ENCODE measurements around the gene NOL9. TPM values are rescaled to one million over a fixed set of nuclear protein-coding genes. Genes with fewer than 3 reads are reported as not detected.
A peak's percentile ranks its signal among the peaks of the same experiment; 100 is the strongest.

Gene NOL9
- total and polyA plus RNA-seq, 9 of the 15 experiments (the other 6 are each of a cell fraction or from before 2014, with no cell fraction given), result 5.6 to 76.5 (median 47.3) TPM

DNA sequence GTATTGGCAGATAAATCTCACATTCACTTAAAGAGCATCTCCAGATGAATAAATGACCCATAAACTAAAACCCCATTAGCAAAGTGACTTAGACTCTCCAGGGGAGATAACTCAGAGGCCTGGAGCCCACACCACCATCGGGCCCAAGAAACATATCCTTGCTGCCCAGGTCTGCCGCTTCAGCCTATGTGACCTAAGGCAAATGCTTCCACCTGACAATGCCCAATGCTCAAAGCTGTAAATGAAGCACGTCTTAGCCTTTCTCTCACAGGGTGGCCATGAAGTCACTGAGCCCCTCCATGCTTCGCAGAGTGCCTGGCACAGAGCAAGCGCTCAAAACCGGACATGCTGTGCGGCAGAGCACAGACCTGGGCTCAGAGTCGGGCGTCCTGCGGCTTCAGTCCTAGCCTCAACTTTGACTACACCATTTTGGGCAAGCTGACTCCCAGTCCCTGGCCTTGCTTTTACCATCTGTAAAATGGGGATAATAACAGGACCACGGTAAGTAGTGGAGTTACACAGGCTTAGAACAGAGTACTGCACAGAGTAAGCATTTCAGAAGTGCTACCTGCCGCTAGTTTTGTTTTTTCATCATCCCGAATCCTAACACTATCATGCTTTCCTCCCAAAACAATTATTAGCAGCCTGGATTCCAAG, 23.7 kb downstream of the NOL9 start:
- peaks cover 89% of the 10 kb centered on the region for H3K36me3 ChIP-seq (ENCODE audit: control insufficient read depth, insufficient read depth, low read length)
- no TSS peak for BruUV-seq (replicated peaks)
- TF ChIP-seq ZNF445 (CRISPR knock-in tag; IDR thresholded peaks at IDR 0.05; ENCODE audit: low read depth) (no peak), TEAD4 (IDR thresholded peaks at IDR 0.05; ENCODE audit: low read length) (no peak), TEAD4 (CRISPR knock-in tag; IDR thresholded peaks at IDR 0.05; ENCODE audit: borderline replicate concordance) (0 out of 2 replicates have a peak, but pooled peaks have one; percentile 15), FOXP1 (CRISPR knock-in tag; IDR thresholded peaks at IDR 0.05) (no peak), KDM1A (IDR thresholded peaks at IDR 0.05) (peak; percentile 24 to 77; a peak in 3 of 4 replicates), SMARCA5 (IDR thresholded peaks at IDR 0.05) (0 out of 2 replicates have a peak, but pooled peaks have one; percentile 24), ADNP (tag; IDR thresholded peaks at IDR 0.05) (peak; percentile 89), BCOR (IDR thresholded peaks at IDR 0.05) (peak; percentile 83)
- TF ChIP-seq, protein P1, sequence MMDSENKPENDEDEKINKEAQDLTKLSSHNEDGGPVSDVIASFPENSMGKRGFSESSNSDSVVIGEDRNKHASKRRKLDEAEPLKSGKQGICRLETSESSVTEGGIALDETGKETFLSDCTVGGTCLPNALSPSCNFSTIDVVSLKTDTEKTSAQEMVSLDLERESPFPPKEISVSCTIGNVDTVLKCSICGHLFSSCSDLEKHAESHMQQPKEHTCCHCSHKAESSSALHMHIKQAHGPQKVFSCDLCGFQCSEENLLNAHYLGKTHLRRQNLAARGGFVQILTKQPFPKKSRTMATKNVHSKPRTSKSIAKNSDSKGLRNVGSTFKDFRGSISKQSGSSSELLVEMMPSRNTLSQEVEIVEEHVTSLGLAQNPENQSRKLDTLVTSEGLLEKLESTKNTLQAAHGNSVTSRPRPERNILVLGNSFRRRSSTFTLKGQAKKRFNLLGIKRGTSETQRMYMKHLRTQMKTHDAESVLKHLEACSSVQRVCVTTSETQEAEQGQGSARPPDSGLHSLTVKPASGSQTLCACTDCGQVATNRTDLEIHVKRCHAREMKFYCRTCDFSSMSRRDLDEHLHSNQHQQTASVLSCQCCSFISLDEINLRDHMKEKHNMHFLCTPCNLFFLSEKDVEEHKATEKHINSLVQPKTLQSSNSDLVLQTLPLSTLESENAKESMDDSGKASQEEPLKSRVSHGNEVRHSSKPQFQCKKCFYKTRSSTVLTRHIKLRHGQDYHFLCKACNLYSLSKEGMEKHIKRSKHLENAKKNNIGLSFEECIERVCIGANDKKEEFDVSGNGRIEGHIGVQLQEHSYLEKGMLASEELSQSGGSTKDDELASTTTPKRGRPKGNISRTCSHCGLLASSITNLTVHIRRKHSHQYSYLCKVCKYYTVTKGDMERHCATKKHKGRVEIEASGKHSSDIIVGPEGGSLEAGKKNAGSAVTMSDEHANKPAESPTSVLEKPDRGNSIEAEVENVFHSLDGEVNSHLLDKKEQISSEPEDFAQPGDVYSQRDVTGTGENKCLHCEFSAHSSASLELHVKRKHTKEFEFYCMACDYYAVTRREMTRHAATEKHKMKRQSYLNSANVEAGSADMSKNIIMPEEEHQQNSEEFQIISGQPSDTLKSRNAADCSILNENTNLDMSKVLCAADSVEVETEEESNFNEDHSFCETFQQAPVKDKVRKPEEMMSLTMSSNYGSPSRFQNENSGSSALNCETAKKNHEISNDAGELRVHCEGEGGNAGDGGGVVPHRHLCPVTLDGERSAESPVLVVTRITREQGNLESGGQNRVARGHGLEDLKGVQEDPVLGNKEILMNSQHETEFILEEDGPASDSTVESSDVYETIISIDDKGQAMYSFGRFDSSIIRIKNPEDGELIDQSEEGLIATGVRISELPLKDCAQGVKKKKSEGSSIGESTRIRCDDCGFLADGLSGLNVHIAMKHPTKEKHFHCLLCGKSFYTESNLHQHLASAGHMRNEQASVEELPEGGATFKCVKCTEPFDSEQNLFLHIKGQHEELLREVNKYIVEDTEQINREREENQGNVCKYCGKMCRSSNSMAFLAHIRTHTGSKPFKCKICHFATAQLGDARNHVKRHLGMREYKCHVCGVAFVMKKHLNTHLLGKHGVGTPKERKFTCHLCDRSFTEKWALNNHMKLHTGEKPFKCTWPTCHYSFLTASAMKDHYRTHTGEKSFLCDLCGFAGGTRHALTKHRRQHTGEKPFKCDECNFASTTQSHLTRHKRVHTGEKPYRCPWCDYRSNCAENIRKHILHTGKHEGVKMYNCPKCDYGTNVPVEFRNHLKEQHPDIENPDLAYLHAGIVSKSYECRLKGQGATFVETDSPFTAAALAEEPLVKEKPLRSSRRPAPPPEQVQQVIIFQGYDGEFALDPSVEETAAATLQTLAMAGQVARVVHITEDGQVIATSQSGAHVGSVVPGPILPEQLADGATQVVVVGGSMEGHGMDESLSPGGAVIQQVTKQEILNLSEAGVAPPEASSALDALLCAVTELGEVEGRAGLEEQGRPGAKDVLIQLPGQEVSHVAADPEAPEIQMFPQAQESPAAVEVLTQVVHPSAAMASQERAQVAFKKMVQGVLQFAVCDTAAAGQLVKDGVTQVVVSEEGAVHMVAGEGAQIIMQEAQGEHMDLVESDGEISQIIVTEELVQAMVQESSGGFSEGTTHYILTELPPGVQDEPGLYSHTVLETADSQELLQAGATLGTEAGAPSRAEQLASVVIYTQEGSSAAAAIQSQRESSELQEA (IDR thresholded peaks at IDR 0.05; ENCODE audit: low read depth), result no peak
- TF ChIP-seq, protein P2, sequence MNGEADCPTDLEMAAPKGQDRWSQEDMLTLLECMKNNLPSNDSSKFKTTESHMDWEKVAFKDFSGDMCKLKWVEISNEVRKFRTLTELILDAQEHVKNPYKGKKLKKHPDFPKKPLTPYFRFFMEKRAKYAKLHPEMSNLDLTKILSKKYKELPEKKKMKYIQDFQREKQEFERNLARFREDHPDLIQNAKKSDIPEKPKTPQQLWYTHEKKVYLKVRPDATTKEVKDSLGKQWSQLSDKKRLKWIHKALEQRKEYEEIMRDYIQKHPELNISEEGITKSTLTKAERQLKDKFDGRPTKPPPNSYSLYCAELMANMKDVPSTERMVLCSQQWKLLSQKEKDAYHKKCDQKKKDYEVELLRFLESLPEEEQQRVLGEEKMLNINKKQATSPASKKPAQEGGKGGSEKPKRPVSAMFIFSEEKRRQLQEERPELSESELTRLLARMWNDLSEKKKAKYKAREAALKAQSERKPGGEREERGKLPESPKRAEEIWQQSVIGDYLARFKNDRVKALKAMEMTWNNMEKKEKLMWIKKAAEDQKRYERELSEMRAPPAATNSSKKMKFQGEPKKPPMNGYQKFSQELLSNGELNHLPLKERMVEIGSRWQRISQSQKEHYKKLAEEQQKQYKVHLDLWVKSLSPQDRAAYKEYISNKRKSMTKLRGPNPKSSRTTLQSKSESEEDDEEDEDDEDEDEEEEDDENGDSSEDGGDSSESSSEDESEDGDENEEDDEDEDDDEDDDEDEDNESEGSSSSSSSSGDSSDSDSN (IDR thresholded peaks at IDR 0.05; ENCODE audit: borderline replicate concordance in 1 of 2, low read depth in 2 of 2, low read length in 2 of 2), result no peak
- TF ChIP-seq, protein P3, sequence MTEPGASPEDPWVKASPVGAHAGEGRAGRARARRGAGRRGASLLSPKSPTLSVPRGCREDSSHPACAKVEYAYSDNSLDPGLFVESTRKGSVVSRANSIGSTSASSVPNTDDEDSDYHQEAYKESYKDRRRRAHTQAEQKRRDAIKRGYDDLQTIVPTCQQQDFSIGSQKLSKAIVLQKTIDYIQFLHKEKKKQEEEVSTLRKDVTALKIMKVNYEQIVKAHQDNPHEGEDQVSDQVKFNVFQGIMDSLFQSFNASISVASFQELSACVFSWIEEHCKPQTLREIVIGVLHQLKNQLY (CRISPR knock-in tag; conservative IDR thresholded peaks at IDR 0.05), result no peak

More for the DNA sequence above, 23.7 kb downstream of the NOL9 start:
- no peak overlapping the region for H3K4me2 ChIP-seq (ENCODE audit: insufficient read depth, low read length)
- no peak overlapping the region for H3K9ac ChIP-seq (ENCODE audit: insufficient read depth in 1 of 2, low read depth in 2 of 2, low read length in 2 of 2)
- ChIA-PET POLR2A (interaction anchor here (1.0 to 1.9 kb wide), 2 partner anchors 9 kb away, joined by 3 to 8 read pairs; no protein-coding TSS in a partner anchor), CTCF (ENCODE audit: low intra/inter-chr PET ratio) (no interaction called here)
- no peak for DNase-seq (ENCODE audit: extremely low read depth in 1 of 4, low spot score in 3 of 4)
- no peak overlapping the region for H3K4me3 ChIP-seq
- peaks cover 7% of the 10 kb centered on the region for H4K20me1 ChIP-seq (replicated peaks; ENCODE audit: control insufficient read depth, insufficient read depth, low read length)
- intact Hi-C loops (cut with micrococcal nuclease), result no loop called here
- 97% methylated on average over 13 of the region's 13 CpGs for WGBS (ENCODE audit: insufficient coverage, low coverage, missing lambda C conversion rate)
- no peak overlapping the region for H3K27ac ChIP-seq (ENCODE audit: extremely low read depth, low read depth, low read length)
- no peak overlapping the region for H2AFZ ChIP-seq (ENCODE audit: low read depth, low read length)
- no peaks in the 10 kb centered on the region for H3K4me1 ChIP-seq (replicated peaks in 1 of 2; ENCODE audit: control insufficient read depth in 2 of 2, insufficient read depth in 2 of 2, low read length in 2 of 2)
- H3K79me2 ChIP-seq (ENCODE audit: control insufficient read depth, insufficient read depth, low read length), result no peaks in the 10 kb centered on the region
- no peaks in the 10 kb centered on the region for H3K27me3 ChIP-seq (ENCODE audit: control insufficient read depth in 2 of 2, insufficient read depth in 2 of 2, low read length in 2 of 2)
- FAIRE-seq, result no peak
- no peaks in the 10 kb centered on the region for H3K9me3 ChIP-seq (replicated peaks; ENCODE audit: control insufficient read depth, insufficient read depth, low read depth, low read length)
- no peak for ATAC-seq
- H3K9me1 ChIP-seq (ENCODE audit: control insufficient read depth, insufficient read depth, low read length), result no peaks in the 10 kb centered on the region
- in situ Hi-C loops (cut with MboI), result no loop called here
